H1 (cell line): ENCODE data around the gene COLEC12. TPM values are rescaled to one million over a fixed set of nuclear protein-coding genes. Genes with fewer than 3 reads are reported as not detected.

ENCODE experiments used
- CTCF ChIA-PET: fragments of 300-600 bp; sonication (Branson Sonifier 250); formaldehyde crosslinking; loops from one replicate; lab custom pipeline; 2021; ENCODE audit not compliant: partially characterized antibody; lab: Charles Lee
- POLR2A ChIA-PET: fragments of 300-600 bp; sonication (Branson Sonifier 250); formaldehyde crosslinking; loops from one replicate; lab custom pipeline; 2021; ENCODE audit warnings: inconsistent platforms; ENCODE audit not compliant: partially characterized antibody; lab: Charles Lee
- DNase-seq, 2 experiments: peaks; one replicate each; pipeline versions ENCODE4 v3.0.0 to v3.0.0-alpha.2; 2010 to 2022; ENCODE audit warnings: low spot score in 2 of 2, low read depth in 1 of 2, mixed read lengths in 1 of 2
- FAIRE-seq: peaks from 2 replicates; lab custom pipeline; 2011; peaks lifted over from hg19 to GRCh38; lab: Jason Lieb, UNC
- H2AFZ ChIP-seq: 2 replicates; pipeline ENCODE4 v1.8.1; 2012; ENCODE audit warnings: low read length, inconsistent platforms
- H2AK5ac ChIP-seq: 2 replicates; pipeline ENCODE4 v1.6.1; 2013; ENCODE audit warnings: low read depth, low read length
- H2BK120ac ChIP-seq: replicated peaks from 2 replicates; pipeline ENCODE3; 2013; ENCODE audit warnings: low read depth, low read length, inconsistent platforms
- H2BK12ac ChIP-seq: 2 replicates; pipeline ENCODE4 v1.6.1; 2013; ENCODE audit warnings: low read depth, low read length
- H2BK15ac ChIP-seq: 2 replicates; pipeline ENCODE4 v1.6.1; 2013; ENCODE audit warnings: low read length
- H2BK20ac ChIP-seq: 2 replicates; pipeline ENCODE4 v1.6.1; 2013; ENCODE audit warnings: low read length
- H2BK5ac ChIP-seq: 2 replicates; pipeline ENCODE4 v1.6.1; 2013; ENCODE audit warnings: low read depth, low read length
- H3K14ac ChIP-seq: 2 replicates; pipeline ENCODE4 v1.6.1; 2013; ENCODE audit warnings: inconsistent platforms; ENCODE audit not compliant: insufficient read length
- H3K18ac ChIP-seq: 2 replicates; pipeline ENCODE4 v1.6.1; 2013; ENCODE audit warnings: low read length; ENCODE audit errors: extremely low read depth
- H3K23ac ChIP-seq: 2 replicates; pipeline ENCODE4 v1.6.1; 2013; ENCODE audit warnings: inconsistent platforms; ENCODE audit not compliant: insufficient read length
- H3K23me2 ChIP-seq: 2 replicates; pipeline ENCODE4 v1.6.1; 2013; ENCODE audit warnings: low read depth, low read length
- H3K27ac ChIP-seq: 2 replicates; pipeline ENCODE4 v1.6.1; 2011; ENCODE audit warnings: low read depth, low read length, inconsistent platforms
- H3K27me3 ChIP-seq, 4 experiments: replicated peaks in 1 of 4; 1 replicate in 1 of 4; 2 replicates in 3 of 4; pipeline versions ENCODE4 v1.6.1 to v1.8.1; 2011 to 2013; ENCODE audit warnings: low read length in 3 of 4, mild to moderate bottlenecking in 3 of 4, inconsistent platforms in 2 of 4, mixed read lengths in 2 of 4, moderate library complexity in 1 of 4; ENCODE audit not compliant: control insufficient read depth in 3 of 4, insufficient read depth in 3 of 4; ENCODE audit errors: extremely low read depth in 1 of 4
- H3K36me3 ChIP-seq, 4 experiments: 2 replicates each; pipeline versions ENCODE4 v1.6.1 to v1.8.1; 2011 to 2013; ENCODE audit warnings: mild to moderate bottlenecking in 4 of 4, low read length in 3 of 4, moderate library complexity in 2 of 4, control low read depth in 1 of 4, inconsistent platforms in 1 of 4; ENCODE audit not compliant: insufficient read depth in 4 of 4, control insufficient read depth in 2 of 4
- H3K4ac ChIP-seq: replicated peaks from 2 replicates; pipeline ENCODE3; 2013; ENCODE audit warnings: low read length, low read depth, mixed read lengths, inconsistent platforms; ENCODE audit not compliant: insufficient read length
- H3K4me1 ChIP-seq, 4 experiments: replicated peaks in 1 of 4; 1 replicate in 1 of 4; 2 replicates in 3 of 4; pipeline versions ENCODE4 v1.6.1 to v1.8.1; 2011 to 2013; ENCODE audit warnings: low read length in 3 of 4, inconsistent platforms in 2 of 4, mixed read lengths in 1 of 4; ENCODE audit not compliant: insufficient read depth in 4 of 4, control insufficient read depth in 3 of 4
- H3K4me2 ChIP-seq, 2 experiments: 2 replicates each; pipeline versions ENCODE4 v1.6.1 to v1.8.1; 2011 to 2013; ENCODE audit warnings: low read depth in 2 of 2, low read length in 2 of 2, control low read depth in 1 of 2, inconsistent platforms in 1 of 2, mild to moderate bottlenecking in 1 of 2; ENCODE audit not compliant: insufficient read depth in 1 of 2
- H3K4me3 ChIP-seq, 4 experiments: fragments of 200-600, 300-600 bp in 1 of 4; sonication (generic), shearing (Covaris generic), sonication (Bioruptor Twin) in 1 of 4; 2 replicates each; pipeline versions ENCODE4 v1.5.1 to v1.8.1; 2011 to 2016; ENCODE audit warnings: low read length in 4 of 4, low read depth in 3 of 4, control low read depth in 2 of 4, inconsistent platforms in 2 of 4, mild to moderate bottlenecking in 2 of 4, mixed read lengths in 1 of 4, moderate library complexity in 1 of 4; ENCODE audit not compliant: insufficient read depth in 2 of 4; ENCODE audit errors: extremely low read depth in 1 of 4
- H3K56ac ChIP-seq: replicated peaks from 2 replicates; pipeline ENCODE3; 2013; ENCODE audit warnings: low read depth, mild to moderate bottlenecking, mixed read lengths, low read length, inconsistent platforms; ENCODE audit not compliant: insufficient read length
- H3K79me1 ChIP-seq: 2 replicates; pipeline ENCODE4 v1.6.1; 2013; ENCODE audit warnings: low read depth, low read length, control low read depth
- H3K79me2 ChIP-seq, 2 experiments: 2 replicates each; pipeline versions ENCODE4 v1.6.1 to v1.8.1; 2012 to 2013; ENCODE audit warnings: low read length in 2 of 2, mild to moderate bottlenecking in 2 of 2, inconsistent platforms in 1 of 2; ENCODE audit not compliant: insufficient read depth in 2 of 2, control insufficient read depth in 1 of 2
- H3K9ac ChIP-seq, 4 experiments: replicated peaks in 1 of 4; 1 replicate in 1 of 4; 2 replicates in 3 of 4; pipeline versions ENCODE4 v1.6.1 to v1.8.1; 2011 to 2013; ENCODE audit warnings: low read depth in 3 of 4, low read length in 3 of 4, control low read depth in 2 of 4, mild to moderate bottlenecking in 2 of 4, moderate library complexity in 2 of 4, inconsistent platforms in 1 of 4; ENCODE audit errors: extremely low read depth in 1 of 4
- H3K9me3 ChIP-seq, 2 experiments: 2 replicates each; pipeline versions ENCODE4 v1.6.1 to v1.8.1; 2012 to 2013; ENCODE audit warnings: mild to moderate bottlenecking in 2 of 2, moderate library complexity in 2 of 2, control low read depth in 1 of 2, inconsistent platforms in 1 of 2, low read depth in 1 of 2, low read length in 1 of 2, mixed read lengths in 1 of 2; ENCODE audit not compliant: insufficient read depth in 2 of 2
- H4K20me1 ChIP-seq, 2 experiments: replicated peaks in 1 of 2; 2 replicates each; pipeline versions ENCODE3 to v1.8.1; 2011 to 2013; ENCODE audit warnings: inconsistent platforms in 2 of 2, low read length in 2 of 2, mild to moderate bottlenecking in 1 of 2; ENCODE audit not compliant: insufficient read depth in 2 of 2, control insufficient read depth in 1 of 2
- H4K5ac ChIP-seq: 2 replicates; pipeline ENCODE4 v1.6.1; 2013; ENCODE audit warnings: low read length, low read depth, mixed read lengths, inconsistent platforms; ENCODE audit not compliant: insufficient read length
- H4K8ac ChIP-seq: 2 replicates; pipeline ENCODE4 v1.8.0; 2013; ENCODE audit warnings: mild to moderate bottlenecking, moderate library complexity, low read length, inconsistent platforms; ENCODE audit not compliant: insufficient read depth; ENCODE audit errors: extremely low read depth
- H4K91ac ChIP-seq: replicated peaks from 2 replicates; pipeline ENCODE3; 2013; ENCODE audit warnings: low read length, mixed read lengths, inconsistent platforms; ENCODE audit not compliant: insufficient read length
- BCL11A ChIP-seq, 2 experiments: IDR thresholded peaks; one replicate each; pipeline ENCODE4 v1.6.1; 2011; ENCODE audit warnings: low read depth in 2 of 2, low read length in 2 of 2, mild to moderate bottlenecking in 2 of 2
- TEAD4 ChIP-seq: IDR thresholded peaks from 2 replicates; pipeline ENCODE4 v1.6.1; 2012; ENCODE audit warnings: low read depth, low read length, inconsistent platforms, mixed read lengths
- ZNF274 ChIP-seq: IDR thresholded peaks from 2 replicates; pipeline ENCODE4 v1.7.0; 2012; ENCODE audit warnings: low read length, borderline replicate concordance; ENCODE audit errors: extremely low read depth
- WGBS, 2 experiments: shearing (Covaris generic) in 1 of 2; methylation state at CpG; one replicate each; pipeline versions ENCODE4 v1.1.6 to v1.1.7; 2013 to 2015; ENCODE audit warnings: low lambda C conversion rate in 2 of 2, mixed read lengths in 2 of 2, inconsistent platforms in 1 of 2, low coverage in 1 of 2, missing lambda C conversion rate in 1 of 2; ENCODE audit not compliant: insufficient replicate concordance in 2 of 2, insufficient coverage in 1 of 2, insufficient read length in 1 of 2; ENCODE audit errors: extremely low coverage in 1 of 2, missing lambda C conversion rate in 1 of 2; 5-methylcytosine and 5-hydroxymethylcytosine counted together
- polyA plus RNA-seq, 7 experiments: library from polyadenylated mRNA; depleted of rRNA in 3 of 7; stranded (reverse) in 5 of 7; unstranded in 2 of 7; fragments of >200 nt in 5 of 7; fragments of 200-250 nt in 2 of 7; gene quantifications; 1 replicate in 5 of 7; 2 replicates in 1 of 7; 4 replicates in 1 of 7; pipeline versions ENCODE4 v1.2.1 to v1.2.3, GENCODE V29; 2011 to 2013; ENCODE audit warnings: missing spikeins in 2 of 7, mixed read lengths in 2 of 7
- total RNA-seq: library from RNA; stranded (reverse); fragmentation: NEBNext Ultra II Directional; extraction: Animal tissue kit (Norgen Biotek cat#: 25700); gene quantifications from 2 replicates; pipeline ENCODE4 v1.2.1, GENCODE V29; 2021

COLEC12 gene
- total and polyA plus RNA-seq, 2 of the 8 experiments (the other 6 are each of a cell fraction or from before 2014, with no cell fraction given), result 0.44 to 2.3 TPM

DNA sequence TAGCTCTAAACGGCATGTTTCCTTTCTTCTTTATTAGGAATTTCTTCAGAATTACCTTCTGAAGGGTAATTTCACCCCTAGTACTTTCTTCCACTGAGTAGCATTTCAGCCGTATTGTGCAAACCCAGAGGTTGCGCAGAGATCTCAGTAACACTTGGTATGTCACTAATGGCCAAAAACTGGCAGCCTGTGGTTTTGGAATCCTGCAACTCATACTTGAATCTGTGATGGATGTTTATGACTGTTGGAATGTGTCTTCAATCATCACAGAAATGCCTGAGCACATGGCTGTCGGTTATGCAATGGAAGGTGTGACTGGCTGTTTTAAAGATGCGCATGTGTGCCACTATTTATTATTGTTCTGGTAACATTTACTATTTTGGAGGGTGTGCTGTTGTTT lies 100.0 kb downstream of the COLEC12 start:
- ChIA-PET CTCF (no interaction called here), POLR2A (no interaction called here)
- Histone ChIP-seq H3K4ac (no peak overlapping the region), H3K4me2 (no peak overlapping the region), H2BK5ac (no peak overlapping the region), H4K91ac (no peak overlapping the region), H2AK5ac (no peak overlapping the region), H3K27me3 (no peaks in the 10 kb centered on the region), H2BK12ac (no peak overlapping the region), H3K27ac (no peak overlapping the region), H3K4me1 (no peaks in the 10 kb centered on the region), H3K79me2 (no peaks in the 10 kb centered on the region), H3K18ac (no peak overlapping the region), H4K20me1 (no peaks in the 10 kb centered on the region), H3K36me3 (0 out of 8 replicates have a peak, but pooled peaks cover 0 to 3% (median 0%) of the 10 kb centered on the region in 4 experiments), H3K56ac (no peak overlapping the region), H2BK20ac (no peak overlapping the region), H3K79me1 (no peaks in the 10 kb centered on the region), H2BK120ac (no peak overlapping the region), H4K8ac (no peak overlapping the region), H4K5ac (no peak overlapping the region), H3K23me2 (no peaks in the 10 kb centered on the region), H3K9me3 (peaks cover under 1 to 2% of the 10 kb centered on the region in 2 experiments; a peak in 2 of 4 replicates), H3K14ac (no peak overlapping the region), H2BK15ac (no peak overlapping the region), H2AFZ (no peak overlapping the region), H3K4me3 (no peak overlapping the region), H3K9ac (no peak overlapping the region; a peak in 1 of 7 replicates), H3K23ac (no peak overlapping the region)
- 95% methylated on average over 5 of the region's 5 CpGs; no CpG with 5 or more reads in 1 of the 2 experiments for WGBS, 2 experiments
- FAIRE-seq (no peak), DNase-seq (no peak)
- TF ChIP-seq TEAD4, result no peak
- no peak for TF ChIP-seq ZNF274
- TF ChIP-seq BCL11A (IDR thresholded peaks at IDR 0.05; ENCODE audit: low read depth in 2 of 2, low read length in 2 of 2), result no peak
